ENCODE measurements around the gene WNT8B.

WNT8B gene

GRCh38 chr10:100462709-100463108, at the start of gene WNT8B:
TSS of gene WNT8B (plus strand) at chr10:100463009. CDS start at chr10:100463169, 160 bp downstream.
- DNase-seq = no peak

- no peak for DNase-seq
Observed at GRCh38 chr10:100413173-100413572, 49.6 kb upstream of the WNT8B start.

- DNase-seq = no peak
Observed at GRCh38 chr10:100419911-100420449, 42.8 kb upstream of the WNT8B start.

- no peak for DNase-seq
Observed at GRCh38 chr10:100427374-100427773, 35.4 kb upstream of the WNT8B start.

GRCh38 chr10:100433253-100434240, 29.3 kb upstream of the WNT8B start:
- DNase-seq = peak; percentile 45

GRCh38 chr10:100436255-100436654, 26.6 kb upstream of the WNT8B start:
- no peak for DNase-seq

- DNase-seq = no peak
Observed at GRCh38 chr10:100438674-100439315, 24.0 kb upstream of the WNT8B start.

- DNase-seq = no peak
Observed at GRCh38 chr10:100442548-100442947, 20.3 kb upstream of the WNT8B start.

- no peak for DNase-seq
Observed at GRCh38 chr10:100446130-100446761, 16.6 kb upstream of the WNT8B start.

- DNase-seq = no peak
Observed at GRCh38 chr10:100447663-100448062, 15.1 kb upstream of the WNT8B start.

- no peak for DNase-seq
Observed at GRCh38 chr10:100448951-100449350, 13.9 kb upstream of the WNT8B start.

- DNase-seq = no peak
Observed at GRCh38 chr10:100468322-100468721, 5.5 kb downstream of the WNT8B start.

GRCh38 chr10:100468978-100469377, 6.2 kb downstream of the WNT8B start:
- DNase-seq = no peak

- no peak for DNase-seq
Observed at GRCh38 chr10:100469756-100470155, 6.9 kb downstream of the WNT8B start.

- DNase-seq = no peak
Observed at GRCh38 chr10:100470367-100470766, 7.6 kb downstream of the WNT8B start.

- DNase-seq = no peak
Observed at GRCh38 chr10:100477970-100478369, 15.2 kb downstream of the WNT8B start.

- no peak for DNase-seq
Observed at GRCh38 chr10:100479037-100479436, 16.2 kb downstream of the WNT8B start.

GRCh38 chr10:100480002-100480401, 17.2 kb downstream of the WNT8B start:
- DNase-seq = no peak

GRCh38 chr10:100481462-100482081, 18.8 kb downstream of the WNT8B start:
- peak; percentile 50 for DNase-seq

- DNase-seq = no peak
Observed at GRCh38 chr10:100482181-100482833, 19.5 kb downstream of the WNT8B start.

GRCh38 chr10:100482834-100483185, 20.0 kb downstream of the WNT8B start:
- no peak for DNase-seq

Data from NCI-H1417 treated with DMSO at 0.1 percent for 48 hours (cell line).